CD4-positive, CD25-positive, alpha-beta regulatory T cell (primary cell): ENCODE results near the gene ELAVL1. TPM values are rescaled to one million over a fixed set of nuclear protein-coding genes. Genes with fewer than 3 reads are reported as not detected.
A peak's percentile ranks its signal among the peaks of the same experiment; 100 is the strongest.

ENCODE experiments used
- ATAC-seq, 2 donors: fragments of 150-1000 bp; cut with Tn5 transposase; one replicate each; pipeline ENCODE4 v1.10.0; 2021; ENCODE audit warnings: low read depth in 2 of 2, moderate number of reproducible peaks in 2 of 2, moderate library complexity in 1 of 2
- DNase-seq, 3 donors: peaks; one replicate each; pipeline versions ENCODE4 v3.0.0 to v3.0.0-alpha.2; 2012 to 2022; ENCODE audit warnings: mixed read lengths in 1 of 3
- H3K27ac ChIP-seq: one replicate; pipeline ENCODE4 v1.7.0; 2013; ENCODE audit warnings: mild to moderate bottlenecking, low read length; ENCODE audit not compliant: insufficient read depth, poor library complexity, severe bottlenecking
- H3K27me3 ChIP-seq: one replicate; pipeline ENCODE4 v1.7.0; 2013; ENCODE audit warnings: low read length; ENCODE audit not compliant: control insufficient read depth, insufficient read depth
- H3K36me3 ChIP-seq: one replicate; pipeline ENCODE4 v1.7.0; 2013; ENCODE audit warnings: mild to moderate bottlenecking, low read length, moderate library complexity; ENCODE audit not compliant: control insufficient read depth, insufficient read depth
- H3K4me1 ChIP-seq: 2 replicates; pipeline ENCODE4 v1.7.0; 2013; ENCODE audit warnings: mild to moderate bottlenecking, low read length; ENCODE audit not compliant: insufficient read depth, control insufficient read depth, poor library complexity, severe bottlenecking
- H3K4me3 ChIP-seq: one replicate; pipeline ENCODE4 v1.7.0; 2013; ENCODE audit warnings: low read depth, mild to moderate bottlenecking, low read length, moderate library complexity
- H3K9me3 ChIP-seq, 2 experiments: 1 replicate in 1 of 2; 2 replicates in 1 of 2; pipeline ENCODE4 v1.7.0; 2013; ENCODE audit warnings: low read length in 2 of 2, mild to moderate bottlenecking in 1 of 2, moderate library complexity in 1 of 2; ENCODE audit not compliant: control insufficient read depth in 2 of 2
- H3K27ac Mint-ChIP-seq, 3 donors: one replicate each; pipeline ENCODE4 v1.8.0; 2020 to 2022; ENCODE audit warnings: mild to moderate bottlenecking in 3 of 3, mixed read lengths in 3 of 3, moderate library complexity in 2 of 3
- H3K27me3 Mint-ChIP-seq: one replicate; pipeline ENCODE4 v1.8.0; 2022; ENCODE audit warnings: mild to moderate bottlenecking, mixed read lengths
- H3K36me3 Mint-ChIP-seq: one replicate; pipeline ENCODE4 v1.8.0; 2020; ENCODE audit warnings: mixed read lengths
- H3K4me1 Mint-ChIP-seq, 4 donors: one replicate each; pipeline ENCODE4 v1.8.0; 2020 to 2022; ENCODE audit warnings: mixed read lengths in 4 of 4, mild to moderate bottlenecking in 1 of 4
- H3K4me3 Mint-ChIP-seq, 4 donors: one replicate each; pipeline ENCODE4 v1.8.0; 2020 to 2022; ENCODE audit warnings: mild to moderate bottlenecking in 4 of 4, mixed read lengths in 4 of 4, moderate library complexity in 3 of 4
- H3K9me3 Mint-ChIP-seq, 7 donors: one replicate each; pipeline ENCODE4 v1.8.0; 2020 to 2022; ENCODE audit warnings: mixed read lengths in 7 of 7, mild to moderate bottlenecking in 3 of 7, moderate library complexity in 2 of 7
- polyA plus RNA-seq, 4 donors: library from polyadenylated mRNA; unstranded; fragments of 300-500 nt; fragmentation: Illumina TruSeq; gene quantifications; one replicate each; pipeline ENCODE4 v1.2.3, GENCODE V29; 2021
- total RNA-seq: library from RNA; stranded (reverse); gene quantifications from one replicate; pipeline ENCODE4 v1.2.3, GENCODE V29; 2022

Gene ELAVL1
- total and polyA plus RNA-seq, 5 donors from 2014 or later = 39.6 to 52.0 (median 48.0) TPM

DNA sequence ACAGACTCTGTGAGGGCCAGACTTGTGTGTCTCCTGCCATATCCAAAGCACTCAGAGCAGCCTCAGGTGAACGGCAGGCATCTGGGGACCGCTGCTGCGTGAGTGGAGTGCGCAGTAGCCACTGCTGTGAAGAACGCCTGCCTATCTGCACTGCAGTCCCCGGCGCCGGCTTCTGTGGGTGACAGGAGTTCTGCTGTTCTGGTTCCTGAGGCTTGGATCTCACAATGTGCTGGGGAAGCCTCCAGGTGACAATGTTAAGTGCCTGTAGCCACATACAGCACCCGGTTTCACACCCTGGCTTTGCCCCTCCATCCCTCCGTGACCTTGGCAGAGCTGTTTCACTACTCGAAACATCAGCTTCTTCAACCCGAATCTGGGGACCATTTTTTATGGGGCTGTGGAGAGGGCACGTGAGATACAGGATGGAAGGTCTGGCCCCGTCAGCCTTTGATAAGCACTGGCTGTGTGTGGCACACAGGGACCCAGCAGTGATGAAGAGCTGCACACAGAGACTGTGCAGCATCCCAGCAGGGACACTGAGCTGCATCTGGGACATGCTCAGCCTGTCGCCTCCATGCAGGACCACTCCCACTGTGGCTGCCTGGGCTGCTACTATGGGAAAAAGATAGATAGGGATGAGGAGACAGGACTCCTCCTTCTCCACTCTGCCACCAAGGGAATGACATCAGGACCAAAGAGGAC lies 28.3 kb downstream of the ELAVL1 start:
- peaks cover 14% of the 10 kb centered on the region for H3K36me3 Mint-ChIP-seq
- H3K27ac Mint-ChIP-seq = no peak overlapping the region
- H3K27ac ChIP-seq = no peak overlapping the region
- ATAC-seq (no peak), DNase-seq (no peak)
- no peak overlapping the region for H3K4me3 ChIP-seq
- no peaks in the 10 kb centered on the region for H3K4me1 ChIP-seq
- peaks cover 60% of the 10 kb centered on the region for H3K36me3 ChIP-seq
- H3K27me3 ChIP-seq = no peaks in the 10 kb centered on the region
- H3K9me3 ChIP-seq = no peaks in the 10 kb centered on the region
- H3K4me1 Mint-ChIP-seq = peaks cover 0 to 2% (median 0%) of the 10 kb centered on the region in 4 donors
- H3K4me3 Mint-ChIP-seq = no peak overlapping the region
- H3K9me3 Mint-ChIP-seq = peaks cover 0 to 1% (median 0%) of the 10 kb centered on the region in 7 donors
- no peaks in the 10 kb centered on the region for H3K27me3 Mint-ChIP-seq

DNA sequence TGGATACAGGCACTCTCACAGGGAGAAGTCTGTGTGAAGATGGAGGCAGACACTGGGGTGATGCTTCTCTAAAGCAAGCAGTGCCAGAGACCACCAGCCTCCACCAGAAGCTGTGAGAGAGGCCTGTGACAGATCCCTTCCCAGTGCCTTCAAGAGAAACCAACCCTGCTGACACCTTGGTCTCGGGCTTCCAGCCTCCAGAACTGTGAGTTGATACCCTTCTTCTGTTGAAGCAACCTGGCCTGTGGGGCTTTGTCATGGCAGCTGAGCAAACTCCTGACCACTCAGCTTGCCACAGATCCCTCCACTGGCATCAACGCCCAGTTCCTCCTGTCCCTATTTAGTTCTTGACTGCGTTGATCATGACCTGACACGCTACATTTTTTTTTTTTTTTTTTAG lies 29.0 kb downstream of the ELAVL1 start:
- no peak overlapping the region for H3K27ac ChIP-seq
- H3K9me3 Mint-ChIP-seq = peaks cover 0 to 1% (median 0%) of the 10 kb centered on the region in 7 donors
- H3K4me1 ChIP-seq = no peaks in the 10 kb centered on the region
- H3K36me3 ChIP-seq = peaks cover 59% of the 10 kb centered on the region
- H3K27me3 ChIP-seq = no peaks in the 10 kb centered on the region
- no peak overlapping the region for H3K4me3 ChIP-seq
- H3K4me3 Mint-ChIP-seq = no peak overlapping the region
- no peaks in the 10 kb centered on the region for H3K27me3 Mint-ChIP-seq
- peaks cover 11% of the 10 kb centered on the region for H3K36me3 Mint-ChIP-seq
- H3K9me3 ChIP-seq = no peaks in the 10 kb centered on the region
- peaks cover 0 to 2% (median 0%) of the 10 kb centered on the region in 4 donors for H3K4me1 Mint-ChIP-seq
- ATAC-seq (no peak), DNase-seq (no peak)
- no peak overlapping the region for H3K27ac Mint-ChIP-seq

DNA sequence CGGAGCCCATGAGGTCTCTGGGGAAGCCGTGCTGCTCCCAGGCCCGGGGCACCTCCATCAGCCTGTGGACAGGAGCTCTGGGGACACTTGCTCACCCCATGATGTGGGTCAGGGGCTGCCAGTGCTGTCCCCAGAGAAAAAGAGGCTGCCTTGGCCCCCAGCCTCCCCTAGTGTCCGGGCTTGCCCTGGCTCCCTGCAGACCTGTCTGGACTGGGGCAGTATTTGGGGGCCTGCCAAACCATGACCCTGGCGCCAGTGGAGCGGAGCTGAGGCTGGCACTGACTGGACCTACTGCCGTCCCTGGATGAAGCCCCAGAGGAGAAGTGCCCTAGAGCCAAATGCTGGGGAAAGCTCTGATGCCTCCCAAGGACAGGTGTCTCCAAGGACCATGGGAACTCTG lies 30.4 kb downstream of the ELAVL1 start:
- DNase-seq = no peak
- Mint-ChIP-seq H3K27ac (no peak overlapping the region), H3K9me3 (peaks cover 0 to 1% (median 0%) of the 10 kb centered on the region in 7 donors), H3K36me3 (peaks cover 11% of the 10 kb centered on the region), H3K4me1 (no peaks in the 10 kb centered on the region), H3K27me3 (no peaks in the 10 kb centered on the region), H3K4me3 (no peak overlapping the region)
- Histone ChIP-seq H3K27me3 (no peaks in the 10 kb centered on the region), H3K27ac (no peak overlapping the region), H3K4me3 (no peak overlapping the region), H3K36me3 (peaks cover 51% of the 10 kb centered on the region), H3K4me1 (no peaks in the 10 kb centered on the region), H3K9me3 (no peaks in the 10 kb centered on the region)
- ATAC-seq = no peak

DNA sequence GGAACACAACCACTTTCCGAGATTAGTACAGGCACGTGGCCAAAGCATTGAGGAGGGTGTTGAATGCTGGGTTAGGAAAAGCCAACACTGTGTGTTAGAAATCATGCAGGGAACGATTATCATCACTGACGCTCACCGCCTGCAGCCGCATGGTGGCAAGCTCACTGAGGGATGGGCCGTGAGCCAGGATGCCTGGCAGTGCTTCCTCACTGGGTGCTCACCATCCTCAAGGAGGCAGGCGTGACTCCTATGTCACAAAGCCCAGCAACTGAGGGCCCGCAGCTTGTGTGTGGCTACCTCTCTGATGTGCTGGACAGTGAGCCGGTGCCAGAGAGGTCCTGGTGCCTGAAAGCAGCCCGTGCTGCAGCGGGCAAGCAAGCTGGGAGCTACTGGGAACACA lies 31.6 kb downstream of the ELAVL1 start:
- H3K4me1 ChIP-seq = no peaks in the 10 kb centered on the region
- peaks cover 0 to 1% (median 0%) of the 10 kb centered on the region in 7 donors for H3K9me3 Mint-ChIP-seq
- peaks cover 47% of the 10 kb centered on the region for H3K36me3 ChIP-seq
- H3K4me1 Mint-ChIP-seq = peaks cover 0 to 2% (median 0%) of the 10 kb centered on the region in 4 donors
- no peak overlapping the region for H3K27ac ChIP-seq
- no peaks in the 10 kb centered on the region for H3K27me3 Mint-ChIP-seq
- H3K27ac Mint-ChIP-seq = no peak overlapping the region
- peaks cover 11% of the 10 kb centered on the region for H3K36me3 Mint-ChIP-seq
- no peak overlapping the region for H3K4me3 ChIP-seq
- H3K4me3 Mint-ChIP-seq = no peak overlapping the region
- ATAC-seq (no peak), DNase-seq (no peak)
- no peaks in the 10 kb centered on the region for H3K9me3 ChIP-seq
- no peaks in the 10 kb centered on the region for H3K27me3 ChIP-seq

DNA sequence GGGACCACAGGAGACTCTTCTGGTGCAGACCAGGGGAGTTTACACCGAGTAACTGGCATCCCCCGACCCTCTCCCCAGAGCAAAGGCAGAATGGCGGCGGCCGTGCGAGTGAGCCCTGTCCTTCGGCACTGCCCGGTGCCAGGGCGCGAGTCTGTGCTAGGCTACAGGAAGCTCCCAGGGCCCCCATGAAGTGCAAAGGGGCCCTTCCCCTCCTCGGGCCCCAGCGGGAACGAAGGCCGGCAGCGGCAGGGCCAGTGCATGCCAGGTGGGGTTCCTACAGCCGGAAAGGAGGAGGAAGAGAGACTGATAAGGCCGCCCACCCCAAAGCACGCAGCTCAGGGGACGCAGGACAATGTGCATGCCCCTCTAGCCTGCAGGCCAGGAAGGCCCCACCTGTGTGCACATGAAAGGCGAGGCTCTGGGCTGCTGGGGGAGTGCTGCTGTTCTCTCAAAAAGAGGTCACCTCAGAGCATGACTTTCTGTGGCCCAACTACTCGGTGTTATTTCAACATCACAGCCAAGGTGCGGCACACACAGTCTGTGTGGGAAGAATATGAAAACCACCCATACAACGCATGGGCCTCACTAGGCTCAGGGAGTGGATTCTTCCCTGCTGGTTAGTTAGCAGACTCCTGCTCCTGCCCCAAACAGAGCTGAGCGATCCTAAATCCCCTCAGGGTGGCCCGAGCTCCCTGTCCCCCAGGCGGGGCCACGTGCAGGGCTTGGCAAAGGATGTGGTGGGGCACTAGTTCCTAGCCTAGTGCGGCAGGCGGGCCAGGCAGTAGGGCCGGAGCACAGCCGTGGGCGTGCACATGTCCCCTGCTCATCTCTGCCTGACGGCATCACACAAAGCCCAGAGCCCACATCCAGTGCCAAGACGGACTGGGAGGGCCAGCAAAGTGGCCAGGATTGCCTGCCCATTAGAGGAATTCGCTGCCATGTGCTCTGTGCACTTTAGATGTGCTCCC lies 33.6 kb downstream of the ELAVL1 start:
- ATAC-seq = no peak
- peaks cover 17% of the 10 kb centered on the region for H3K36me3 Mint-ChIP-seq
- H3K4me3 Mint-ChIP-seq = no peak overlapping the region
- H3K27me3 ChIP-seq = no peaks in the 10 kb centered on the region
- no peak overlapping the region for H3K27ac ChIP-seq
- no peaks in the 10 kb centered on the region for H3K9me3 Mint-ChIP-seq
- H3K4me3 ChIP-seq = no peak overlapping the region
- H3K9me3 ChIP-seq = no peaks in the 10 kb centered on the region
- no peaks in the 10 kb centered on the region for H3K4me1 ChIP-seq
- H3K27ac Mint-ChIP-seq = no peak overlapping the region
- DNase-seq = no peak
- H3K27me3 Mint-ChIP-seq = no peaks in the 10 kb centered on the region
- H3K36me3 ChIP-seq = peaks cover 50% of the 10 kb centered on the region
- peaks cover 0 to 2% (median 0%) of the 10 kb centered on the region in 4 donors for H3K4me1 Mint-ChIP-seq

DNA sequence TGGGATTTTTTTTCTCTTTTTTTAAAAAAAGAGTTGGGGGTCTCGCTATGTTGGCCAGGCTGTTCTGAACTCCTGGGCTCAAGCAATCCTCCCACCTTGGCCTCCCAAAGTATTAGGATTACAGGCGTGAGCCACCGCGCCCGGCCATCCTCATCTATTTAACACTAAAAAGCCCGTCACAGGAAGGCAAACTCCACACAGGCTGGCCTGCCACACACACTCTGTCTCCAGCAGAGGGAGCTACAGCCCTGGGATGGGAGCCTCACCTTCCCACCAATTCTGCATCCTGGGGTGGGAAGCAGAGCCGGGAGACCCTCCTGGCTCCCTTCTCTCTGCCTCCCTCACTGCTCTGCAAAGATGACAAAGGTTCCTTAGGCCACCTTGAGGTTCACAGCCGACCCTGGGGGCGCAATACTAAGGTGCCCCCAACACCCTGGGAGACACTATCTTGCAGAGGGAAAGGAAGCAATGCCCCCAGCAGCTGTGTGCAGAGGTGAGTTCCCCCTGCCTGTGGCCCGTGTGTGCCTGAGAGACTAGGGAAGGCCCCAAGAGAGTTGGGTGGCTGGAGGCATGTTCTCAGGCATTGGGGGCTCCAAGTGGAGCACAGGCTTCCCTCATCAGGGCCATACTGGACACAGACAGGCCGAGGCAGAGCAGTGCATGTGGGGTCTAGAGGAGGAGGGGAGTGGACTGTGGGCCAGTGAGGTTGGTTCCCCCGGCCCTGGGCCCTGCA lies 34.6 kb downstream of the ELAVL1 start:
- Histone ChIP-seq H3K4me3 (no peak overlapping the region), H3K9me3 (no peaks in the 10 kb centered on the region), H3K4me1 (no peaks in the 10 kb centered on the region), H3K36me3 (peaks cover 55% of the 10 kb centered on the region), H3K27ac (no peak overlapping the region), H3K27me3 (no peaks in the 10 kb centered on the region)
- no peaks in the 10 kb centered on the region for H3K9me3 Mint-ChIP-seq
- H3K4me3 Mint-ChIP-seq = no peak overlapping the region
- peak in 1 of 3 donors; percentile 37 for DNase-seq
- peaks cover 21% of the 10 kb centered on the region for H3K36me3 Mint-ChIP-seq
- no peak overlapping the region for H3K27ac Mint-ChIP-seq
- H3K4me1 Mint-ChIP-seq = peaks cover 0 to 2% (median 0%) of the 10 kb centered on the region in 4 donors
- H3K27me3 Mint-ChIP-seq = no peaks in the 10 kb centered on the region
- no peak for ATAC-seq

DNA sequence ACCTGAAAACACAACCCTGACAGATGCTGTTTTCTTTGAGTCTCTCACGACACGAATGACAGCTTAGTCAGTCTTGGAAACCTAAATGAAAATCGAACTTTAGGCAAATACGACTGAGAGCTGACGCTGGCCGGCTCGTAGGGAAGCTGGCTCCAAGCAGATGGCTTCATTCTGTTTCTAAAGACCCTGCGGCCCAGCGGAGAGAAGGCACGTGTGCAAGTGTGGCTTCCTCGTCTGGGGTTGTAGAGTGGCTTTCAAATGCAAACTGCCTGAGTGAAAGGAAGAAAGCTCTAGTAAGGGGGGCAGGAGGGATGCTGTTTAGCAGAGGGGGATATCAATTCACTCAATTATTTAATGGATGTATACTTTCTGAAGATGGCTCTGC lies 35.9 kb downstream of the ELAVL1 start:
- H3K27me3 ChIP-seq = no peaks in the 10 kb centered on the region
- Mint-ChIP-seq H3K4me3 (no peak overlapping the region), H3K27ac (peak overlapping the region in 1 of 3 donors; percentile 36), H3K36me3 (peaks cover 28% of the 10 kb centered on the region), H3K9me3 (no peaks in the 10 kb centered on the region), H3K27me3 (no peaks in the 10 kb centered on the region), H3K4me1 (peaks cover 0 to 5% (median 2%) of the 10 kb centered on the region in 4 donors)
- H3K4me3 ChIP-seq = no peak overlapping the region
- no peak overlapping the region for H3K27ac ChIP-seq
- H3K9me3 ChIP-seq = no peaks in the 10 kb centered on the region
- H3K4me1 ChIP-seq = no peaks in the 10 kb centered on the region
- peaks cover 60% of the 10 kb centered on the region for H3K36me3 ChIP-seq
- no peak for DNase-seq
- no peak for ATAC-seq
